ENCODE measurements around the gene PIM3.

Gene PIM3

DNA sequence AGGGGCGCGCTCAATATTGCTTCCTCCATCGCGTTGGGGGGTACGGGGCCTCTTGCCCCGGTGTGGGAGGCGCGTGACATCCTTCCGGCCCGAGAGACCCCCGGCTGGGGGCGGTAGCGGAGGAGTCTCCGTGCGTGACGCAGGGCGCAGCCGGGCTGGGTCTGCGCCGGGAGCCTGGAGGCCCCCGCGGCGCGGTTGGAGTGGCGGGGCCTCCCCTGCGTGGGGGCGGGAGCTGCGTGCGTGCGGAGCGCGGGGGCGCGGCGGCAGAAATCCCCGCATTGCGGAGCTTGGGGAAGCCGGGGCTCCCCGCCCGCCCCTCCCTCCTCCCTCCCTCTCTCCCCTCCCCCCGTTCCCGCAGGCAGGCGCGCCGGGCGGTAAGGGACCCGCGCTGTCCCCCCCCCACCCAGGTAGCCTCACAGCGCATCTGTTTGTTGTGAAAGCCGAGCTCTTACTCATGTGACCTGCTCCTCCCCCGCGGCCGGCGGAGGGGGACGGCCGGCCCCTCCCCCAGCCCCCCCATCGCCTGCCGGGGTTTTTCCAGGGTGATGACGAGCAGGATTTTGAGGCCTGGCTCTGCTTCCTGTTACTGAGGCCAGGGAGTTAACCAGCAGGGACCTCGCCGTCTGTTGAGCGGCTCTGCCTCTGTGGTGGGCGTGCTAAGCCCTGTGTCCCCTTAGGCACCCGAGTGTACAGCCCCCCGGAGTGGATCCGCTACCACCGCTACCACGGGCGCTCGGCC, 1.6 kb downstream of the PIM3 start:
- POLR2A ChIA-PET: interaction anchor here (0.7 to 3.8 kb wide), 3 partner anchors 9 to 15 kb away, joined by 3 to 21 read pairs (median 6); no protein-coding TSS in a partner anchor
- DNase-seq (ENCODE audit: low read depth, low spot score): no peak
- H3K4me3 ChIP-seq (ENCODE audit: low read depth, low read length): peak overlapping the region; percentile 79
- CTCF ChIA-PET: no interaction called here
- TF ChIP-seq, protein P1, sequence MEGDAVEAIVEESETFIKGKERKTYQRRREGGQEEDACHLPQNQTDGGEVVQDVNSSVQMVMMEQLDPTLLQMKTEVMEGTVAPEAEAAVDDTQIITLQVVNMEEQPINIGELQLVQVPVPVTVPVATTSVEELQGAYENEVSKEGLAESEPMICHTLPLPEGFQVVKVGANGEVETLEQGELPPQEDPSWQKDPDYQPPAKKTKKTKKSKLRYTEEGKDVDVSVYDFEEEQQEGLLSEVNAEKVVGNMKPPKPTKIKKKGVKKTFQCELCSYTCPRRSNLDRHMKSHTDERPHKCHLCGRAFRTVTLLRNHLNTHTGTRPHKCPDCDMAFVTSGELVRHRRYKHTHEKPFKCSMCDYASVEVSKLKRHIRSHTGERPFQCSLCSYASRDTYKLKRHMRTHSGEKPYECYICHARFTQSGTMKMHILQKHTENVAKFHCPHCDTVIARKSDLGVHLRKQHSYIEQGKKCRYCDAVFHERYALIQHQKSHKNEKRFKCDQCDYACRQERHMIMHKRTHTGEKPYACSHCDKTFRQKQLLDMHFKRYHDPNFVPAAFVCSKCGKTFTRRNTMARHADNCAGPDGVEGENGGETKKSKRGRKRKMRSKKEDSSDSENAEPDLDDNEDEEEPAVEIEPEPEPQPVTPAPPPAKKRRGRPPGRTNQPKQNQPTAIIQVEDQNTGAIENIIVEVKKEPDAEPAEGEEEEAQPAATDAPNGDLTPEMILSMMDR (IDR thresholded peaks at IDR 0.05; ENCODE audit: insufficient read depth, low read length, missing control alignments): no peak

DNA sequence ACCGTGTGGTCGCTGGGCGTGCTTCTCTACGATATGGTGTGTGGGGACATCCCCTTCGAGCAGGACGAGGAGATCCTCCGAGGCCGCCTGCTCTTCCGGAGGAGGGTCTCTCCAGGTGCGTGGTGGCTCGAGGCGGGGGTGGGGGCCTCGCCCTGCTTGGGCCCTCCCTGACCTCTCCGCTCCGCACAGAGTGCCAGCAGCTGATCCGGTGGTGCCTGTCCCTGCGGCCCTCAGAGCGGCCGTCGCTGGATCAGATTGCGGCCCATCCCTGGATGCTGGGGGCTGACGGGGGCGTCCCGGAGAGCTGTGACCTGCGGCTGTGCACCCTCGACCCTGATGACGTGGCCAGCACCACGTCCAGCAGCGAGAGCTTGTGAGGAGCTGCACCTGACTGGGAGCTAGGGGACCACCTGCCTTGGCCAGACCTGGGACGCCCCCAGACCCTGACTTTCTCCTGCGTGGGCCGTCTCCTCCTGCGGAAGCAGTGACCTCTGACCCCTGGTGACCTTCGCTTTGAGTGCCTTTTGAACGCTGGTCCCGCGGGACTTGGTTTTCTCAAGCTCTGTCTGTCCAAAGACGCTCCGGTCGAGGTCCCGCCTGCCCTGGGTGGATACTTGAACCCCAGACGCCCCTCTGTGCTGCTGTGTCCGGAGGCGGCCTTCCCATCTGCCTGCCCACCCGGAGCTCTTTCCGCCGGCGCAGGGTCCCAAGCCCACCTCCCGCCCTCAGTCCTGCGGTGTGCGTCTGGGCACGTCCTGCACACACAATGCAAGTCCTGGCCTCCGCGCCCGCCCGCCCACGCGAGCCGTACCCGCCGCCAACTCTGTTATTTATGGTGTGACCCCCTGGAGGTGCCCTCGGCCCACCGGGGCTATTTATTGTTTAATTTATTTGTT, 2.4 kb downstream of the PIM3 start:
- TF ChIP-seq, protein P1 (IDR thresholded peaks at IDR 0.05; ENCODE audit: insufficient read depth, low read length, missing control alignments): no peak
- DNase-seq (ENCODE audit: low read depth, low spot score): no peak
- POLR2A ChIA-PET: interaction anchor here (0.7 to 3.8 kb wide), 3 partner anchors 8 to 16 kb away, joined by 3 to 21 read pairs (median 6); no protein-coding TSS in a partner anchor
- peak overlapping the region; percentile 79 for H3K4me3 ChIP-seq (ENCODE audit: low read depth, low read length)
- CTCF ChIA-PET: no interaction called here

DNA sequence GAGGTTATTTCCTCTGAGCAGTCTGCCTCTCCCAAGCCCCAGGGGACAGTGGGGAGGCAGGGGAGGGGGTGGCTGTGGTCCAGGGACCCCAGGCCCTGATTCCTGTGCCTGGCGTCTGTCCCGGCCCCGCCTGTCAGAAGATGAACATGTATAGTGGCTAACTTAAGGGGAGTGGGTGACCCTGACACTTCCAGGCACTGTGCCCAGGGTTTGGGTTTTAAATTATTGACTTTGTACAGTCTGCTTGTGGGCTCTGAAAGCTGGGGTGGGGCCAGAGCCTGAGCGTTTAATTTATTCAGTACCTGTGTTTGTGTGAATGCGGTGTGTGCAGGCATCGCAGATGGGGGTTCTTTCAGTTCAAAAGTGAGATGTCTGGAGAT, 3.1 kb downstream of the PIM3 start:
- no peak overlapping the region; the same call in 1 of the 2 replicates for H3K4me3 ChIP-seq (ENCODE audit: low read depth, low read length)
- DNase-seq (ENCODE audit: low read depth, low spot score): no peak
- ChIA-PET POLR2A (interaction anchor here (3.8 kb wide), 1 partner anchor 11 kb away, joined by 21 read pairs; no protein-coding TSS in a partner anchor), CTCF (no interaction called here)
- TF ChIP-seq, protein P1 (IDR thresholded peaks at IDR 0.05; ENCODE audit: insufficient read depth, low read length, missing control alignments): no peak

DNA sequence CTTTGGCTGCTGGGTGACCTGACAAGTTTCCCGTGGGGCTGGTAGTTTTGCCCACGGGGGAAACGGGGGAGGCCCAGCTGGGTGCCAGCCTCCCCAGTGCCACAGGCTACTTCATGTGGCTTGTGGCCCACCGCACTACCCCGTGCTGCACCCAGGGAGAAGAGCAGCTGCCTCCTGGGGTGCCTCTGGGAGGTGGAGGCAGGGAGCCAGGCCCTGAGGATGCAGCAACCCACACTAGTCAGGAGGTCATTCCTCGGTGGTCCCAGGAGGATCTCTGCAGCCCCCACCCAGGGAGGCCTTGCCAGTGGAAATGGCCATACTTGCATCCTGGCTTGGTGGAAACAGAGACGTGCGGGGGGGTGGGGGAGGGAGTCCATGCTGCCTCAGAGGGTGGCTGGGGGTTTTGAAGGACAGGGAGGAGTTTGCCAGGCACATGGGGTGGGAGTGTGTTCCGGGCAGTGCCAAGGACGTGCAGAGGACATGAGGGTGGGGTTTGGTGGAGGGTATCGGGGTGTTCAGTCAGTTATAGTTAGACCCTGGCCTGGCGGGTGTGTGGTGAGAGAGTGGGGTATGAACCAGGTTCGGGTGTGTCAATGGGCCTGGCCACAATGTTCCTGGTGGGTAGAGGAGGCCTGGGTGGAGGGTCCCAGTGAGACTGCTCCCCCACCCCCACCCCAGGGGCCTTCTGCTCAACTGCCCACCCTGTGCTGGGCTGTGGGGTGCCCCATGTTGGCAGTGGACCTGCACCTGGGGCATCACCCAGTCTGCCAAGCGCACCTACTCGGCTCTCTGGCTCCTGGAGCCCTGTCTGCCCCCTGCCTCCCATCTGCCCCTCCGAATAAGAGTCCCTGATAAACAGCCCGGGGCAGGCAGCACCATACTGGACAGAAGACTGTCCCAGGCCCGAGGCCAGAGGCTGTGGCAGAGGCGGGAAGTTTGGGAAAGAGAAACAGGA, 3.8 kb downstream of the PIM3 start:
- H3K4me3 ChIP-seq (ENCODE audit: low read depth, low read length): no peak overlapping the region
- TF ChIP-seq, protein P1 (IDR thresholded peaks at IDR 0.05; ENCODE audit: insufficient read depth, low read length, missing control alignments): no peak
- CTCF ChIA-PET: no interaction called here
- POLR2A ChIA-PET: interaction anchor here (3.8 kb wide), 1 partner anchor 12 kb away, joined by 21 read pairs; no protein-coding TSS in a partner anchor
- DNase-seq (ENCODE audit: low read depth, low spot score): no peak

DNA sequence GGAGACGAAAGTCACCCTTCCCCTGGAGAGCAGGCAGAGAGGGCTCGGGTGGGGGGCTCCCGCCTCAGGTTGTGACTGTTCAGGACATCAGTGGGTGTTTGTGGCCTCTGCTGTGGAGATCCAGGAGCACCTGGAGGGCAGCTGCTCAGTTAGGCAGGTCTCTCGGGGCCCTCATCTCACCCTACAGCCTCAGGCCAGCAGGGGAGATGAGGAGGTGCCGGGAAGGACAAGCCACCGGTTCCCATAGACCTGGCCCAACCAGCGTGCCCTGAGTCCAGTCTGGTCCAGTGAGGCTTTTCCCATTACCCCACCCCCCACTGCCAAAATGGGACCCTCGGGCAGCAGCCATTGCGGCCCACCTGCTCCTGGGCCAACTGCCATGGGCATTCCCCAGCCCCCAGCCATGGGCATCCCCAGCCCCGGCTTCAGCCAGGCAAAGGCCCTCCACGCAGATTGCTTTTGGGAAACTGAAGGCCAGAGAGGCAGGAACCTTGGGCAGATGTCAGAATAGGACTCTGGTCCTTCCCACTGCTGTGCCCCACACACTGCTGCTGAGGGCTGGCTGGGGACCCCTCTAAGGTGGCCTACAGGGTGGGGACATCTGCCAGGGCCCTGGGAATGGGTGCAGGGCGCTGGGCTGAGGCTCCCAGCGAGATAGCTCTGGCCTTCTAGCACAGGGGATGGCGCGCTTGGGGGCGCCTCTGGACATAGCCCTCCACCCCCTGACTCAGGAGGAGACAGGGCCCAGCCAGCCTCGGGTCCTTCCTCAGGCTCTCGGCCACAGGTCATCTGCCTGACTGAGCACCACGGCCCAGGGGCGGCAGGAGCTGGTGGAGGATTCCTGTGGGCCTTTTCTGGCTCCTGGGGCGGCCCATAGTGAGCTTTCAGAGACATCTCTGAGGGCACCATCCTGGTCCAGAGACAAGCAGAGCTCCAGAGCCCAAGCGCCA, 4.8 kb downstream of the PIM3 start:
- POLR2A ChIA-PET: interaction anchor here (0.6 kb wide), 1 partner anchor 45 kb away, joined by 3 read pairs; no protein-coding TSS in a partner anchor
- H3K4me3 ChIP-seq (ENCODE audit: low read depth, low read length): no peak overlapping the region
- CTCF ChIA-PET: no interaction called here
- TF ChIP-seq, protein P1 (IDR thresholded peaks at IDR 0.05; ENCODE audit: insufficient read depth, low read length, missing control alignments): no peak
- DNase-seq (ENCODE audit: low read depth, low spot score): no peak
